HL-60 (cell line): ENCODE measurements around the gene CD99L2.

Experiments
- DNase-seq, 2 experiments: peaks; one replicate each; pipeline ENCODE4 v3.0.0-alpha.2; 2010 to 2020; ENCODE audit warnings: low read depth in 1 of 2, low spot score in 1 of 2
- H3K27ac ChIP-seq: fragments of 250-450 bp; sonication (Bioruptor Pico); replicated peaks from 2 replicates; pipeline ENCODE4 v1.5.1; 2020; ENCODE audit warnings: mild to moderate bottlenecking, moderate library complexity
- H3K27me3 ChIP-seq: fragments of 250-450 bp; sonication (Bioruptor Pico); 2 replicates; pipeline ENCODE4 v1.5.1; 2021; ENCODE audit warnings: mild to moderate bottlenecking, moderate library complexity; ENCODE audit not compliant: insufficient read depth, poor library complexity, severe bottlenecking
- H3K4me3 ChIP-seq: replicated peaks from 2 replicates; pipeline ENCODE4 v1.5.1; 2011; ENCODE audit warnings: mild to moderate bottlenecking, control low read depth, low read length; ENCODE audit not compliant: insufficient read depth
- GABPA ChIP-seq: IDR thresholded peaks from 2 replicates; pipeline ENCODE4 v1.6.1; 2012; ENCODE audit warnings: low read depth
- POLR2AphosphoS5 ChIP-seq: IDR thresholded peaks from 2 replicates; pipeline ENCODE4 v1.6.1; 2012; ENCODE audit warnings: low read depth
- SPI1 ChIP-seq: IDR thresholded peaks from 2 replicates; pipeline ENCODE4 v1.6.1; 2012; ENCODE audit warnings: low read depth, mild to moderate bottlenecking, borderline replicate concordance
- TF ChIP-seq, protein P1 (sequence below): IDR thresholded peaks from 2 replicates; pipeline ENCODE4 v1.6.1; 2012; ENCODE audit warnings: low read depth; ENCODE audit not compliant: insufficient replicate concordance
- TF ChIP-seq, protein P2 (sequence below): IDR thresholded peaks from one replicate; pipeline ENCODE4 v1.5.1; 2011; ENCODE audit warnings: low read length, control low read depth, inconsistent platforms; ENCODE audit not compliant: insufficient read depth

The CD99L2 gene

DNA sequence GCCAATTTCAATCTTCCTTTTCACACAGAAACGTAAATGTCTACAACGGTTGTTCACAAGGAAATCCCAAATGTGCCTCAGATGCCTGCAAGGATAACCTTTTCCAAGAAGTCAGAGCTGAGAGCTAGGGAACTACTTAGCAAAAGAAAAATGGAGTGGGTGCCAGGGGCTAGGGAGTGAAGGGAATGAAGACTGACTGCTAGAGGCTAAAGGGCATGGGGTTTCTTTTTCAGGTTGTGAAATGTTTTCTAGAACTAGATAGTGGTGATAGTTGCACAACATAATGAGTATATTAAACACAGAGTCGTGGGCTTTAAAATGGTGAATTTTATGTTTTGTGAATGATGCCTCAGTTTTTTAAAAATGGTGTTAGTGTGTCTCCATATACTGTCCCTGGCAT lies 53.4 kb downstream of the CD99L2 start:
- no peak for DNase-seq
- Histone ChIP-seq H3K27ac (no peak overlapping the region), H3K27me3 (no peaks in the 10 kb centered on the region), H3K4me3 (no peak overlapping the region)
- no peak for TF ChIP-seq POLR2AphosphoS5
- TF ChIP-seq SPI1: no peak
- TF ChIP-seq, protein P1, sequence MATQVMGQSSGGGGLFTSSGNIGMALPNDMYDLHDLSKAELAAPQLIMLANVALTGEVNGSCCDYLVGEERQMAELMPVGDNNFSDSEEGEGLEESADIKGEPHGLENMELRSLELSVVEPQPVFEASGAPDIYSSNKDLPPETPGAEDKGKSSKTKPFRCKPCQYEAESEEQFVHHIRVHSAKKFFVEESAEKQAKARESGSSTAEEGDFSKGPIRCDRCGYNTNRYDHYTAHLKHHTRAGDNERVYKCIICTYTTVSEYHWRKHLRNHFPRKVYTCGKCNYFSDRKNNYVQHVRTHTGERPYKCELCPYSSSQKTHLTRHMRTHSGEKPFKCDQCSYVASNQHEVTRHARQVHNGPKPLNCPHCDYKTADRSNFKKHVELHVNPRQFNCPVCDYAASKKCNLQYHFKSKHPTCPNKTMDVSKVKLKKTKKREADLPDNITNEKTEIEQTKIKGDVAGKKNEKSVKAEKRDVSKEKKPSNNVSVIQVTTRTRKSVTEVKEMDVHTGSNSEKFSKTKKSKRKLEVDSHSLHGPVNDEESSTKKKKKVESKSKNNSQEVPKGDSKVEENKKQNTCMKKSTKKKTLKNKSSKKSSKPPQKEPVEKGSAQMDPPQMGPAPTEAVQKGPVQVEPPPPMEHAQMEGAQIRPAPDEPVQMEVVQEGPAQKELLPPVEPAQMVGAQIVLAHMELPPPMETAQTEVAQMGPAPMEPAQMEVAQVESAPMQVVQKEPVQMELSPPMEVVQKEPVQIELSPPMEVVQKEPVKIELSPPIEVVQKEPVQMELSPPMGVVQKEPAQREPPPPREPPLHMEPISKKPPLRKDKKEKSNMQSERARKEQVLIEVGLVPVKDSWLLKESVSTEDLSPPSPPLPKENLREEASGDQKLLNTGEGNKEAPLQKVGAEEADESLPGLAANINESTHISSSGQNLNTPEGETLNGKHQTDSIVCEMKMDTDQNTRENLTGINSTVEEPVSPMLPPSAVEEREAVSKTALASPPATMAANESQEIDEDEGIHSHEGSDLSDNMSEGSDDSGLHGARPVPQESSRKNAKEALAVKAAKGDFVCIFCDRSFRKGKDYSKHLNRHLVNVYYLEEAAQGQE: no peak
- TF ChIP-seq, protein P2, sequence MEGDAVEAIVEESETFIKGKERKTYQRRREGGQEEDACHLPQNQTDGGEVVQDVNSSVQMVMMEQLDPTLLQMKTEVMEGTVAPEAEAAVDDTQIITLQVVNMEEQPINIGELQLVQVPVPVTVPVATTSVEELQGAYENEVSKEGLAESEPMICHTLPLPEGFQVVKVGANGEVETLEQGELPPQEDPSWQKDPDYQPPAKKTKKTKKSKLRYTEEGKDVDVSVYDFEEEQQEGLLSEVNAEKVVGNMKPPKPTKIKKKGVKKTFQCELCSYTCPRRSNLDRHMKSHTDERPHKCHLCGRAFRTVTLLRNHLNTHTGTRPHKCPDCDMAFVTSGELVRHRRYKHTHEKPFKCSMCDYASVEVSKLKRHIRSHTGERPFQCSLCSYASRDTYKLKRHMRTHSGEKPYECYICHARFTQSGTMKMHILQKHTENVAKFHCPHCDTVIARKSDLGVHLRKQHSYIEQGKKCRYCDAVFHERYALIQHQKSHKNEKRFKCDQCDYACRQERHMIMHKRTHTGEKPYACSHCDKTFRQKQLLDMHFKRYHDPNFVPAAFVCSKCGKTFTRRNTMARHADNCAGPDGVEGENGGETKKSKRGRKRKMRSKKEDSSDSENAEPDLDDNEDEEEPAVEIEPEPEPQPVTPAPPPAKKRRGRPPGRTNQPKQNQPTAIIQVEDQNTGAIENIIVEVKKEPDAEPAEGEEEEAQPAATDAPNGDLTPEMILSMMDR: no peak
- no peak for TF ChIP-seq GABPA

DNA sequence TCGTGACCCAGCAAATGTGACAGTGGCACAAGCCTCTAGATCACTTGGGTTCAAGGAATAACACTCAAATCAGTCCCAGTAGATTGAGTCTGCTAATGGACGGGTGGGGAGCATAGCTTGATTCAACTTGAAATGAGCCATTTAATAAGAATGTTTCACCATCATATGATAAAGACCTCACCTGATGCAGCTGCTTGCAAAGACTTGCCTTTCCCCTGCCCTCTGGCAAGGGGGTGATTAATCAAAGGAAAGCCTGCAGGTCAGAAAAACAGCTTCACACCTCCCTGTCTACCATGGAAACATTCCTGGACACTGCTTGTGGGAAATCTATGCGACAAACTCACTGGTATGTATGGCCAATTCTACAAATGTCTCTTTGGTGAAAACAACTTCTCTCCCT lies 54.5 kb downstream of the CD99L2 start:
- Histone ChIP-seq H3K27me3 (no peaks in the 10 kb centered on the region), H3K4me3 (no peak overlapping the region), H3K27ac (no peak overlapping the region)
- TF ChIP-seq POLR2AphosphoS5 (no peak), SPI1 (no peak), GABPA (no peak)
- TF ChIP-seq, protein P2: no peak
- TF ChIP-seq, protein P1: no peak
- no peak for DNase-seq

DNA sequence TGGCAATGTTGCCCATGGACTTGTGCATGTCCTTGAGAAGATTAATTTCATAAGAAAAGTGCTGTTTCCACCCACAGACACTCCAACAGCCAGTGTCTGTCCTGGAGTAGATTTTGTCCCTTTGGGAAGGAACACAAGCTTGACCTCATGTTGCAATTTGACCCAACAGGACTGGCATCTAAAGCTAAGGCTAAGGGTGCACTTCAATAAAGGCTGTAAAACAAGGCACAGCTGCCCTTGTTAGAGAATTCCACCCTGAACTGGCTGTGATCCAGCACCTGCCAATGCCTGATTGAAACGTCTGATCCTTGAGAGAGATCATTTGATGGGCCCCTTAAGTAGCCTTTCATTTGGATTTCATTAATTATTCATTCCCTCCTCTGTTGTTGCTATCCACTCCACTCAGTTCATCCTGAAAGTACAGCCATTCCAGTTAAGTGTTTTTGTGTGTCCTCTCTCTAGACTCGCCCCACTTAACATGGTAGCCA lies 56.2 kb downstream of the CD99L2 start:
- peak in 1 of 2 experiments; percentile 28 for DNase-seq
- H3K27ac ChIP-seq: peak overlapping the region; percentile 43; the same call in 1 of the 2 replicates
- no peak for TF ChIP-seq POLR2AphosphoS5
- TF ChIP-seq SPI1: no peak
- no peak for TF ChIP-seq GABPA
- TF ChIP-seq, protein P1: no peak
- TF ChIP-seq, protein P2: no peak
- no peak overlapping the region for H3K4me3 ChIP-seq
- no peaks in the 10 kb centered on the region for H3K27me3 ChIP-seq
